Frontal cortex (tissue), 4 donors: ENCODE results near the gene SCUBE1. TPM values are rescaled to one million over a fixed set of nuclear protein-coding genes. Genes with fewer than 3 reads are reported as not detected.

Experiments
- DNase-seq, 2 donors: peaks; one replicate each; pipeline ENCODE4 v3.0.0; 2012; ENCODE audit warnings: low spot score in 2 of 2
- FAIRE-seq: peaks from 2 replicates; lab custom pipeline; 2012; peaks lifted over from hg19 to GRCh38; lab: Jason Lieb, UNC
- total RNA-seq: library from RNA; depleted of rRNA; stranded (reverse); fragments of >200 nt; gene quantifications from one replicate; pipeline ENCODE4 v1.2.3, GENCODE V29; 2014
- donor health status: control.
- donor health status: control.
- donor health status: control.

SCUBE1 gene
- total RNA-seq, 1 donor from 2014 or later, result 26.1 TPM

DNA sequence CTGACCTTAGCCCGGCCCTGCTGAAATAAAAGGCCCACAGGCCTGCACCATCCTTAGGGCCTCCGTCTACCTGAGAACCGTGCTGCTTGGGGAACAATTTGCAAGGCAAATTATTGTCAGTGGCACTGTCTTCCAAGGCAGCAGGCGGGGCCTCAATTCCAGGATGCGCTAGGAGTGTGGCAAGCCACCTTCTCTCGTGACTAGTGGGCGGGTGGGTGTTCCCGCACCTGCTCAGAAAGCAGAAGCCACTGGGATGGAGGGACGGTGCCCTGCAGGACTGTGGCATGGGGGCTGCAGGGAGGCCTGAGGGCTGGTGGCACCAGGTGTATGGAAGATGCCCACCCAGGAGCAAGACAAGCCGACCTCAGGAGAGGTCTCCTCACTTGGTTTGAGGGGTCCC, 97.5 kb downstream of the SCUBE1 start:
- DNase-seq (no peak), FAIRE-seq (no peak)

DNA sequence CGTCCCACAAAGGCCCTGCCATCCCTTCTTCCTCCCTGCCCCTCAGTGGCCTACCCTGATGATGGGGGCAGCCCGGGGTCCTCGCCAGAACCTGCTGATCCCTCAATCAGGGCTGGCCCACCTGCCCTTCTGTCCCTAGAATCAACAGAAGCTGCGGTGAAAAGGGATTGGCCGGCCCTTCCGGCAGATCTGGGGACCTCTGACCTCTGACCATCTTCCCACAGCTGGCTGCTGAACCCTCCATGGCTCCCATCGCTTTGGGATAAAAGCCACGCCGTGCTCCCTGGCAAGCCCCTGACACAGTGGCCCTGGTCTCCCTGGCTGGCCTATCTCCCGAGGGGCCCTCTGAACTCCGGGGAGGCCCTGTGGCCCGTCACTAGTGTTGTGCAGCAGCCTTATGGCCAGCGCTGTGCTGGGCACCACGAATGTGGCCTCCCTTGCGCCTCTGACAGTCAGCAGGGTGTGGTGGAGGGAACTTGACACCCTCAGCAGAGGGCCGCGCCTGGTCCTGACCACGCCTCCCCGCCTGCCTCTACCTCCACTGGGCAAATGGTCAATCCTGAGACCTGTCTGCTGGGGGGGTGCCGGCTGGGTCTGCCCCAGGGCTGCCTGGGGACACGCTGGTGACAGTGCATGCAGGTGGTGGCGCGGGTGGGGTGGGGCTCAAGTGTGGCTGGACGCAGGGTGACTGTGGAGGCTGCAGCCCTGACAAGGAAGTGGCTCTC, 98.2 kb downstream of the SCUBE1 start:
- FAIRE-seq, result no peak
- DNase-seq, result no peak

DNA sequence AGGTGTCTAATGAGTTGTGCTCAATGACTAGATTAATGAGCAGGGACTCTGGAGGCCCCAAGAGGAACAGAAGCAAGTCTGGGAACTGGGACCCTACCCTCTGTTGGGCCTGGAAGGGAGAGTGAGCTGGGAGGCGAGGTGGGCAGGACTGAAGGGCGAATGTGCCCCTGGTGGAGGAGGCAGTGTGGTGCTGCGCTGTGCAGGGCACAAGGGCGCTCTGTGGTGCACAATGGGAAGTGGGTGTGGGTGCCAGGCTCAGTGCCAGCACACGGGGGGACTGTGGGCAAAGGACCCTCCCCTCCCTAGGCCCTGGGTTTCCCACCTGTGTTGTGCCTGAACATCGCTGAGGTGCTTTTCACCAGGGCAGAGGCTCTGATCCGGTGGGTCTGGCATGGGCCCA, 98.8 kb downstream of the SCUBE1 start:
- DNase-seq, result no peak
- no peak for FAIRE-seq

DNA sequence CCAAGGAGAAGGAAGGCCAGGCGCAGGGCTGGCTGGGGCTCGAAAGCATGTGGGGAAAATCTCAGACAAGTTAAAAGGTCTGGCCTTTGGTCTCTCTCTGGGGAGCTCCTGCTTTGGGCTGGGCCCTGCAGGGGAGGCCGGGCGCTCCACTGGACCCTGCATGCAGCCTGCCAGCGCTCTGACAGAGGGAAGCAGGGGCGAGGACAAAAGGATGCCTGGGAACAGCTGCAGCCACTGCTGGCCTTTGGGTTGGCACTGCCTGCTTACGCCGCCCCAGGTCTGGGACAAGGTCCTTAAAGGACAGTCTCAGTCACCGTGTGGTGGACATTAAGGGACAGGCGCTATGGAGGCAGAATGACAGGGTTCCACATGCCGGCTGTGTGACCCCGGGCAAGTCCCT, 99.8 kb downstream of the SCUBE1 start:
- DNase-seq (no peak), FAIRE-seq (no peak)

DNA sequence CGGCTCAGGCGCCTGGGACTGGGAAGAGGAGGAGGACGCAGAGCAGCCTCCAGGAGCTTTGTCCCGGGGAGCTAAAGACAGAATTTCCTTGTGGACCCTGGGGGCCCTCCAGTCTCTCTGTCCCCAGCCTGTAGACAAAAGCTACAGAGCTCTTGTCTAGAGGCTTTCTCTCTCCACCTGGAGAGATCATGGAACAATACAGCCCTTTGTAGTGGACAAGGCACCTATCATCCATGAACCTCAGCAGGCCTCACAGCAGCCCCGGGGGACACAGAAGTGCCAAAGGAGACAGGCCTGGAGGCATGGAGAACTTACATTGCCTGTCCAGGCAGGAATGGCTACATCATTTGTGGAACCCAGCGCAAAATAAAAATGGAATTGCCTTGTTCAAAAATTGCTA, 100.5 kb downstream of the SCUBE1 start:
- DNase-seq (no peak), FAIRE-seq (no peak)

DNA sequence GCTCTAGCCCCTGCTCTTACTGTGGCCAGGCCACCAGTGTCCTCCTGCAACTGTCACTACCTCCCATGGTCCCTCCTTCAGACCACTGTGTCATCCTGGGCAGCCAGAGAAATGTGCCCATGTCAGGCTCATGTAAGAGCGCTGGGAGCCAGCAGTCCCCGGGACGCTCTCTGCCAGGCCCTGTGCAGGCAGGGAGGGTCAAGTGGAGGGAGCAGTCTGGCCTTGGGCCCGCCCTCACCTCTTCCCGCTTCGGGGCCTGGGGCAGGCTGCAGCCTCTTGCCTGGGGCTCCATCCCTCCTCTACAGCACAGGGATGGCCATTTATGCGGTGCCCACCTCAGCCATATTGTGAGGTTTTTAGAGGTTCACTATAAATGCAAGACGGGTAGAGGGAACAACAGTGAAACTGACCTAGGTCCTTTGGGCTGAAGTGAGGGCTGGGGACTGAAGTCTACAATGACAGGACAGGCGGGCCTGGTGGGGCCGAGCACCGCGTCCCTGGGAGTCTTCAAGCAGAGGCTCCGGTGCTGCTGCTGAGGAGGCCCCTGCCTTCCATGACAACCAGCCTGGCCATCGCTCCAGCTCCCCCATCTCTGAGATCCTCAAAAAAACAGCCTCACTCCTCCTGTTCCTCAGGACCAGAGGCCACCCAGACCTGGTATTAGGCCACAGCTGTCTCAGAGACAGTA, 101.3 kb downstream of the SCUBE1 start:
- no peak for DNase-seq
- no peak for FAIRE-seq

DNA sequence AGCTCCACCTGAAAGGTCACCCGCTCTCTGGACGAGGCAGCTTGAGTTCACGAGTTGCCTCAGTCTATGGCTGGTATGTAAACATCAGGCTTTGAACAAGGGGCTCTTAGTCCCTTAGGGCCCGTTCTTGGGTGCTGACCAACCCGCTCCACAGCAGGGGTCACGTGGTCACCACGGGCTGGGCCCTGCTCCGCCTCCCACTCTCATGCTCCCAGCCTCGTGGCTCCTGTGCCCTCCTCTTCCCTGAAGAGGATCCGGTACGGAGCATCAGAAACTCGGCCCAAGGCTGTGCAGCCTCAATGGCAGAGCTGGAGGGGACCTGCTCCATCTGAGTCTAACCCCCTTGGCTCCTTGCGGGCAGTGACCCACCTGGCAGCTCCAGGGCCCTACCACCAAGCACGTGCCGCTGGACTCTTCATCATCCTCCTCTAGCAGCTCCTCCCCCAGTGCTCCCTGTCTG, 102.0 kb downstream of the SCUBE1 start:
- DNase-seq, result no peak
- FAIRE-seq, result no peak

DNA sequence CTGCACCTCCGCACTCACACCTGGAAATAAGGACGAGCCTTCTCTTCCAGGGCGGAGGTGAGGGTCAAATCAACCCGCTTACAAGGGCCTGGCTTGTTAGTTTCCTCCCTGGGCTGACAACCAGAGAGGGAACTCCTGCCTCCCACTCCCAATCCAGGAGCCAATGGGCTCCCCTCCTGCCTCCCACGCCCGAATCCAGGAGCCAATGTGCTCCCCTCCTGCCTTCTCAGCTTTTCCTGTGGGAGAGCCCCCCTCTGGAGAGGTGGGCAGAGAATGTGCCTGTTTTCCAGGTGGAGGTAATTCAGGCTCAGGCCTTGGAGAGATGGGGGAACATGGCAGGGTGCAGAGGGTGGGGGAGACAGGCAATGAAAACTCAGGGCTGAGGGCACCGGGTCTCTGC, 102.6 kb downstream of the SCUBE1 start:
- FAIRE-seq, result no peak
- no peak for DNase-seq

- FAIRE-seq (no peak), DNase-seq (no peak)
Observed at GRCh38 chr22:43239956-43240355, 103.2 kb downstream of the SCUBE1 start.

DNA sequence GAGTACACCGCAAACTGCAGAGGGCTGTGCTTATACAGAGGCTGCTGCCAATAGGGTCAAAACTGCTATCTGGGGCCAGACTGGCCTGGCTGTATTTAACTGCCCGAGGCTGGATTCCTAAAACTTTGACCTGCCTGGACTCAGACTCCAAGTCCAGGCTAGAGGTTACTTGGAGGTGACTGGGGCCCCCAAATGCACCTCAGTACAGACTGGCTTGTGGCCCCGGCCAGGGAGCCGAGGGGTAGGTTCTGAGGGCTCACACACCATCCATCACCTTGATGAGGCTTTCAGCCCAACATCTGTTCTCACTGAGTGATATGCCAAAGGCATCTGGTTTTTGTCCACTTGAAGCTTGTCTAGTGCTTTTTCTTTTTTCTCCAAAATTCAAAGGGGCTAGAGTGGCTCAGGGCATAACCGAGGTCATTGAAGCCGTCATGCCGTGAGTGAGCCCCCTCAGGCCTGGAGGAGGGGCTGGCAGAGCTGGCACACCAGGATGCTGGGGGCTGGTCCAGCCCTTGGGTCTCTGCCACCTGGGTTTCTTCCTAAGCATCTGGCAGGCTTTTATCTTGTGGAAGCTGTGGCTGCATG, 103.9 kb downstream of the SCUBE1 start:
- FAIRE-seq (no peak), DNase-seq (no peak)

DNA sequence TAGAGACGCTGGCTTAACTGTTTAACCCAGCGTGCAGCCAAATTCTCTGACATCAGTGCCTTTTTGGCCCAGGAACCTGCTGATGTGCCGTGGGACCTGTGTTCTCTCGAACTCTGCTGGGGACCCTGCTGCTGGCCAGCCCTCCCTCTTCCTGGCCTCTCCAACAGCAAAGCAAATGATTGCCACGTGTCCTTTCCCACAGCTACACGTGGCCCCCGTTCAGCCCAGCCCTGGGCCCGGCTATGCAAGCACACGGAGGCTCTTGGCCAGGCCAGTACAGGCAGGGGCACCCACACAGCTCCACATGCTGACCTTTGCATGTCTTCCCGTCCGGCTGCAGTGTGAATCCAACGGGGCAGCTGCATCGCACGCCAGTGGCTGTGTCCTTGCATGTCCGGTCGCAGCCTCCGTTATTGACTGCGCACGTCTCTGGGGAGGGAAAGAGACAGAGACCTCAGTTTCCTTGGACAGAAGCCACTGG, 104.6 kb downstream of the SCUBE1 start:
- DNase-seq (no peak), FAIRE-seq (no peak)

DNA sequence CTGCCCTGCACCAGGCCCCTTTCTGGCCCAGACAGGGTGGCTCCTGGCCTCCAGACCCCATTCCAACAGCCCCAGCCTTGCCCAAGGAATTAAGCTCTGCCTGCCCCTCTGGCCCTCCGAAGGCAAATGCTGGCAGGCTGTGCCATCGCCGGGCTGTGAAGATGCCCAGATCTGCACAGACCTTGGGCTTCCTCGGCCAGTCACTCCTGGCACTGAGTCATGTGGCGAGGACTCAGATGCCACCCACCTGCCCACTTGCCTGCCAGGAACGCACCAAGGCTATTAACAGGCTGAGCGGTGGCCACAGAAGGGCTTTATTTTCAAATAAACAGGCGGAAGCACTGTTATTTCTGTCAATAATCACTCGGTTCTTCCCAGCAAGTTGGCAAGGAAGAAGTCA, 105.9 kb downstream of the SCUBE1 start:
- FAIRE-seq, result no peak

GRCh38 chr22:43236411-43237166, 106.6 kb downstream of the SCUBE1 start:
- FAIRE-seq (no peak), DNase-seq (no peak)

More for the DNA sequence above, 105.9 kb downstream of the SCUBE1 start:
- DNase-seq, result peak in 1 of 2 donors; percentile 56

DNA sequence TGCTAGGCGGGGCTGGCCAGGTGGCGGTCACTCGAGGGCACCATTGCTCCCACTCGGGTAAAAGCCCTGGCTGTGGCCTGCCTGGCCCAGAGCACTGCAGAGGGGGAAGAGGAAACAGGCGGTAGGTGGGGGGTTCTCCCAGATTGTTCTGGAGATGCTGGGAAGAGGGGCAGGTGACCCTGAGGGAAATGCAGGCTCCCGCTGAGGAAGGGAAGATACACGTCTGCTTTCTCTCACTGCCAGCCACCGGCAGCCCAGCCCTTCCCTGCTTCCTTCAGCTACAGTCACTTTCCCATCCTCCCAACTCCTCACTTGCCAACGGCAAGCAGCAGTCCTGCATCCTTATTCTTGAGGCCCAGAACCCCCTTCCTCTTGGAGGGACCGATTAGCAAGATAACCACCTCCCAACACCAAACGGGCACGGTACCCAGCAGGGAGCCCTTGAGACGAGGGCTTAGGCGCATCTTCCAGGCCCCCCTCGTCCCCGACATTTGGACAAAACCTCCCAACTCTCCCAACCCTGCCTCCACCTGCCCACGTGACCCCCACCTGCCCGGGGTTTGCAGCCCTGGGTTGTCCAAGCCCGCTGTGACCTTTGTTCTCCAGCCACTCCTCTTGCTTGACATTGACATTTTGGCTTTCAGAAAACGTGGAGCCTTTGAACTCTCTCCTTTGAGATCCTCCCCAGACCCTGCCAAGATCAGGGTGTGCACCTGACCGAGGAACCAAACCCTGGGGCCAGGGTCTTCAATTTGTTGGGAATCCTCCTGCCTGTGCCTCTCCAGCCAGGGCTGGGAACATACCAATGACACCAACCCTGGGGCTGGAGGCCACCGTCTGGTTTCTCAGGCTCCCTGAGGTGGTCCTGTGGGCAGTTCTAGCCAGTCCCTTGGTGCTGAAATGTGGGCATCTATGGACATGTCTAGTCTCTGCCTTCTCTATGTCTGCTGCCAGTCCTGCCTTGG, 107.4 kb downstream of the SCUBE1 start:
- no peak for DNase-seq
- FAIRE-seq, result no peak

GRCh38 chr22:43234264-43234988, 108.7 kb downstream of the SCUBE1 start:
- FAIRE-seq, result no peak
- DNase-seq, result no peak

- no peak for DNase-seq
- FAIRE-seq, result no peak
Observed at GRCh38 chr22:43233529-43233928, 109.6 kb downstream of the SCUBE1 start.

GRCh38 chr22:43232445-43232844, 110.7 kb downstream of the SCUBE1 start:
- FAIRE-seq, result no peak

GRCh38 chr22:43231724-43232034, 111.5 kb downstream of the SCUBE1 start:
- FAIRE-seq (no peak), DNase-seq (no peak)

More at GRCh38 chr22:43232445-43232844, 110.7 kb downstream of the SCUBE1 start:
- DNase-seq, result no peak
